Measurements from ENCODE around the gene PROKR1.
"Not testable (repeated sequence)": the region's sequence is repeated elsewhere in the genome, so short reads cannot be mapped to it uniquely, and the experiment has no call there.

PROKR1 gene

DNA sequence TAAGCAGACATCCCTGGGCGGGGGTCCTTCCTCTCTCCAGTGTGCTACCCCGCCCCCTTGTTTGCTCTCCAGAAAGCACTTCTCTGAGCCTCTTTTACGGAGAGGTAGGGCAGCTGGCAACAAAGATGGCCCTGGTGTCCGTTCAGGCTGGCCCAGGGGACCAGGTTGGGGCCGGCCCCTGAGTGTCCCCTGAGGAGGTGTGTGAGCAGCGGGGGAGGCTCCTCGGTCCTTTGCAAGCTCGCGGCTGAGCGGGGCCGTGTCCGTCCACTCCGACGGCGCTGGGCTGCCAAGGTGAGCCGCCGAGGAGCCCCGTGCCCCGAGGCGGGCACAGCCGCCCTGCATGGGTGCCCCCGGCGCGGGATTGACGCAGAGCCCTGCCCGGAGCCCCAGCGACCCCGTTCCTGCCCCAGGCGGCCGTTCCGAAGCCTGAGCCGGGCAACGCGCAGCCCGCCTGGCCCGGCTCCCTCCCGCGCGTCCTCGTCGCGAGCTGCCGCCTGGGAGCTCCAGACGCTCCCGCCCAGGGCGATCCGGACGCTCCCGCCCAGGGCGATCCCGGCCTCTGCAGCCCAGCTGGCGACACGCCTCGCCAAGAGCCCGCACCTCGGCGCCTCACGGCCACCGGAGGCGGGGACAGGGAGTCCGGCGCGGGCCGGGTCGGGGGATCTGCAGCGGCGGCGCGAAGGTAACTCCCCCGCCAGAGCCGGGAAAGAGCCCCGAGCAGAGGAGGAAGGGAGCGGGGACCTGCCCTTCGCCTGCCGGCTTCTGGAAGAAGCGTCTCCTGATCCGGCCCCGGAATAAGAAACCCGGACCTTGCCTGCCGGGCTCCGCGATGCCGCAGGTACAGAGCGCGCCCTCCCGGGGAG is at the start of gene PROKR1:
Gene PROKR1 (plus strand): TSS at position 569 of the 863 bp plus-strand sequence. CDS start 2,243 bp downstream, outside the sequence.
- peak in 3 of 58 donors; percentile 1 to 15 (median 4) for DNase-seq

DNA sequence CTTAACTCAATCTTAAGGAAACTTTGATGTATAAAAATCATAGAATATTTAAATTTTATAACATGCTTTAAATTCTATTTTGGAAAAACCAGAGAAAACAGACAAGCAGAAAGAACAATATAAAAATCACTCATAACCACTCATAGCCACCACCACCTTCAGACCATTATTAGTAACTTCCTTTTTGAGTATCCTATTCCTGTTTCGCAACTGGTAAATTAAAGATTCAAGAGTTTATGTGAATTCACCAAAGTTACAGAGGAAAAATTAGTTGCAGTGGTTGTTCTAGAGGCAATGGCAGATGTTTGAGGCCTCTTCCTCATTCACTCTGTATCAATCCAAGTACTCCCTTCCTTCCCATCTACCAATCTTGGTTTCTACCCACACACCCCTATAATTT is 49.3 kb upstream of the PROKR1 start:
- no peak for DNase-seq

DNA sequence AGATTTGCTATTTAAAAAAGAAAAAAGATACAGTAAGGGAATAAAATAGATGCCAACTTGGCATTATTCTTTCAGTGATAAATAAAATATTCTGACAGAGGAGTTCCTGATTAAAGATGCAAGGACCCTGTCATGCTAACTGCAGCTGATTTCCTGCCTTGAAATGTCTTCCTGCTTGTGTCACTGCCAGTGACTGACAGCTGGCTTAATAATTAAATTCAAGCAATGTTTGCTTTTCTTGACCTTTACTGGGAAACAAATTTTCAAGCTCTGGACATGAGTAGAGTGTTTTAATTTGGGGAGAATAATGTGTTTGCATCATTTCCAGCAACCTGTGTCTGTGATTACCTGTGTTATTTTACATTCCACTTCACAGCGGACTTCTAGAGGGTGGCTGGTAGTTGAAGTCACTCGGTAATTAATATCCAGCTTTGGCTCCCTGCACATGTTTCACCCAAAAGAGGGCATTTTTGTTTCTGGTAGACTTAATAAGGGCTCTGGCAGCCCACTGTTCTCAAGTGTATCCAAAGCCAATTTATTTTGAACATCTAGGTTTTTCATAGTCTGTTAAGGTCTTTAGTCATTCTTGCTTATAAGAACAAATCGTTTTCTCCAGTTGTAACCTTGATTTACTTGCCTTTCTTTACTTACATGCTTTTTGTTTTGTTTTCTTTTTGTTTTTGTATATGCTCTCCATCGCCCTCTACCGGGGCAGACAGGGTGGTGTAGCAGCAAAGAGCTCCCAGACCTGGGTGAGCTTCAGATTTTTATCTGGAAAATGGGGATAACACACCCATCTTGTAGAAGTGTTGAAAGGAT is 48.5 kb upstream of the PROKR1 start:
- DNase-seq: no peak

- DNase-seq: not testable (repeated sequence)
Observed at GRCh38 chr2:68595493-68595785, 47.9 kb upstream of the PROKR1 start.

DNA sequence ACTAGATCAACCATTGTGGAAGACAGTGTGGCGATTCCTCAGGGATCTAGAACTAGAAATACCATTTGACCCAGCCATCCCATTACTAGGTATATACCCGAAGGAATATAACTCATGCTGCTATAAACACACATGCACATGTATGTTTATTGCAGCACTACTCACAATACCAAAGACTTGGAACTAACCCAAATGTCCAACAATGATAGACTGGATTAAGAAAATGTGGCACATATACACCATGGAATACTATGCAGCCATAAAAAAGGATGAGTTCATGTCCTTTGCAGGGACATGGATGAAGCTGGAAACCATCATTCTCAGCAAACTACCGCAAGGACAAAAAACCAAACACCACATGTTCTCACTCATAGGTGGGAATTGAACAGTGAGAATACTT is 42.9 kb upstream of the PROKR1 start:
- DNase-seq: not testable (repeated sequence)

- DNase-seq: no peak
Observed at GRCh38 chr2:68603059-68603458, 40.3 kb upstream of the PROKR1 start.

DNA sequence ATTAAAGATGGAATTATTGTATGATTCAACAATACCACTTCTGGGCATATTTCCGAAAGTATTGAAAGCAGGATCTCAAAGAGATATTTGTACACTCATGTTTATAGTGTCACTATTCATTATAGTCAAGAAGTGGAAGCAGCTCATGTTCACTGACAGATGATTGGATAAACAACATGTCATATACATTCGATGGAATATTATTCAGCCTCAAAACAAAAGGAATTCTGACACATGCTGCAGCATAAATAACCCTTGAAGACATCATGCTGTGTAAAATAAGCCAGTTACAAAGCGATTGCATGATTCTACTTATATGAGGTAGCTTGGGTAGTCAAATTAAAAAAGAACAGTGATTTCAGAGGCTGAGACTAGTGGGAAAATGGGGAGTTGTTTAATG is 39.3 kb upstream of the PROKR1 start:
- DNase-seq: no peak

GRCh38 chr2:68605939-68606338 is 37.4 kb upstream of the PROKR1 start:
- no peak for DNase-seq

- DNase-seq: no peak
Observed at GRCh38 chr2:68606759-68607158, 36.6 kb upstream of the PROKR1 start.

DNA sequence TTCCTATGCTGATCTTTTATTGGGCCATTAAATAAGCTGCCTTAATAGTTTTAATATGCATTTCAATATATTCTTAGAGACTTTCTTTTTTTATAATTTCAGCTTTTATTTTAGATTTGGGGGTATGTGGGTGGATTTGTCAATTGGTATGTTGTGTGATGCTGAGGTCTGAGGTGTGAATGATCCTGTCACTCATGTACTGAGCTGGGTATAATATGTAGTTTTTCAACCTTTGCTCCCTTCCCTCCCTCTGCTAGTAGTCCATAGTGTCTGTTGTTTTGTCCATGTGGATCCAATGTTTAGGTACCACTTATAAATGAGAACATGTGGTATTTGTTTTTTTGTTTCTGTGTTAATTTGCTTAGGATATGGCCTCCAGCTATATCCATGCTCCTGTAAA is 35.5 kb upstream of the PROKR1 start:
- no peak for DNase-seq

DNA sequence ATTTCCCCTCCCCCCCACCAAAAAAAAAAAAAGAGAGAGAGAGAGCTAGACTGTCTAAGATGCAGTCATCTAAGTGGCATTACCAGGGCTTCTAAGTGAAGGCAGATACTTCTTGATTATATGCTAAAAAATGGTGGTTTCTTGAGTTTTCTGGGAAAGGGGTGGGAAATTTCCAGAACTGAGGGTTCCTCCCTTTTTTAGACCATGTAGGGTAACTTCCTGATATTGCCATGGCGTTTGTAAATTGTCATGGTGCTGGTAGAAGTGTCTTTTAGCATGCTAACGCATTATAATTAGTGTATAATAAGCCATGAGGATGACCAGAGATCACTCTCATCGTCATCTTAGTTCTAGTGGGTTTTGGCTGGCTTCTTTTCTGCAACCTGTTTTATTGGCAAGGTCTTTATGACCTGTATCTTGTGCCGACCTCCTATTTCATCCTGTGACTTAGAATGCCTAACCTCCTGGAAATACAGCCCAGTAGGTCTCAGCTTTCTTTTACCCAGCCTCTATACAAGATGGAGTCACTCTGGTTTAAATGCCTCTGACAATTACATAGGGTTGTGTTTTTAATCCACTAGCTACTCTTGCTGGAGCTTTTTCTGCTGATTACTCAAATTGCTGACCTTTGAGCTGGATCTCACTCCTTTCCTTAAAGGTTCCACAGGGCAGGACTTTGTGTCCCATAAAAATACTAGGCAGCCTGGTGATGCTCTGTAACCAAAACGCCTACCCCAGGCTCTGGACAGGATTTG is 30.4 kb upstream of the PROKR1 start:
- no peak for DNase-seq

GRCh38 chr2:68620772-68621171 is 22.6 kb upstream of the PROKR1 start:
- no peak for DNase-seq

DNA sequence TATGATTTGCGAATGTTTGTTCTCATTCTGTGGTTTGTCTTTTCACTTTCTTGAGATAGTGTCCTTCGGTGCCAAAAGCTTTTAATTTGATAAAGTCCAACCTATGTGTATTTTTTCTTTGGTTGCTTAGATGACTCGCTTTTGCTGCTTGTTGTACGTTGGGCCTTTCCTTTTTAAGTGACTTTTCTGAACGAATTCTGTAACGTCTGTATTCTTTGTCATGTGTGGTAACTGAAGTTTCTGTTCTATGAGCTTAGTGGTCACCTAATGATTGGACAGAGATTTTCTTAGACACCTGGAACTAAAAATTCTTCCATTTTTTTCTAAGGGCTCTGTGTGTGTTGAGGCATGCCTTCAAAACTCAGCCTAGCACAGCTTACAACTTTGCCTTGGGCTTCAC is 19.6 kb upstream of the PROKR1 start:
- DNase-seq: no peak

DNA sequence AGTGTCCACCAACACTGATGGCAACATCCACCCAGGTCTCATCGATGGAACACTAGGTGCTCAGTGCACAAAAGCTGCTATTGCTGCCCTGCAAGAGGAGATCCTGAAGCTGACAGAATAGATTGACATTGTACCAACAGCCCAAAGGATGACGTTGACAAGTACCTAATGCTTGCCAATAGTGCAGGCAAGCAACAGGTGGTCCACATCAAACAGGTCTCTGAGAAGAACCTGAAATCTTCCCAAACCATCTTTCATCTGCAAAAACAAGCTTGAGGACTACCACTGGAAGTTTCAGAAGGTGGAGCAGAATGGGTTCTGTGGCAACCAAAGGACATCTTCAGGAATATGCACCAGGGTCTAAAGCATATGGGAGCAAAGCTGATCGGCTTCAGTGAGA is 15.8 kb upstream of the PROKR1 start:
- no peak for DNase-seq

DNA sequence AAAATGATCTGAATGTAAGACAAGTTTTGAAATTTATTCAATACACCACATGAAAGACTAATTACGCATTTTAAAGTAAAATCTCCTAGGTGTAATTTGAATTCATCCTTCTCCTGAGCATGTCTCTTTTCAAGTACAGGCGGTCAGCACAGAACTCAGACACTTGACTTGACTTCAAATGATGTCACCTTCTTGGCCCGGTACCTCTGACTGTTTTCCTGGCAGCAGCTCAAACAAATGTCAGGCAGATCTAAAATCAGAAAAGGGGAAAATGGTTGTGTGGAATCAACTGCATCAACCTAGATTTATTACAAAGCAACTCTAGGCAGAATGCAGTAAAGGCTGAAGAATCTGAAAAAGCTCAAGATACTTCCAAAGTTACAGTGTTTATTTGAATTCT is 11.4 kb upstream of the PROKR1 start:
- no peak for DNase-seq

DNA sequence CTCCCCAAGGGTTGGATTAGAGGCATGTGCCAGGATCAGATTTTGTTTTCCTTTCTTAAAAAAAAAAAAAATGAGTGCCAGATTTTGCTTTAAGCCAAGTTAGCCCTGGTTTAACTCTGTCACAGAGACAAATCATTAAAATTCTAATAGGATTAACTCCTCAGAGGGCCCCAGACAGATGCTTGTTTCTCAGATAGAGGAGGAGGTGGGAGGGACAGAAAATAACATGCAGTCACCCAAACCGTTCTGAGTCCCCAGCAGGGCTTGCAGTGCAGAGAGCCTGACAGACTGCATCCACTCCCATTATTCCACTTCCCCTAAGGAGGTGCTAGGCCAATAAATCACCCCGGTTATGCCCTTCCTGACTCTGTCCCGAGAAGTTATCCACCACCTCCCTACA is 6.3 kb upstream of the PROKR1 start:
- no peak for DNase-seq

GRCh38 chr2:68643874-68644485 is 601 bp downstream of the PROKR1 start:
- no peak for DNase-seq

DNA sequence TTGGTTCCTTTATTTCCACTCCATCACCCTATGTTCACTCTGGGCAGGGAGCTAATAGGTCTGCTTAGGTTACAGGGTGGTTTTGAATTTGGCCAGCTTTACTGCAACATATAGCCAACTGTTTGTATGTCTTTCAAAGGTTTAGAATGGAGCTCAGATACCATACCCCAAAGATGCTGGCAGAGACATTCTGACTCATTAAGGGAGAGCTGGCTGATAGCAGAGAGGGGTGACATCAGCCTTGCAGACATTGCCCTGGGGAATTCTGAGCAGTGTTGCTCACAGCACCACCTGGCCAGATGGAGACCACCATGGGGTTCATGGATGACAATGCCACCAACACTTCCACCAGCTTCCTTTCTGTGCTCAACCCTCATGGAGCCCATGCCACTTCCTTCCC is 2.1 kb downstream of the PROKR1 start:
- DNase-seq: no peak

DNA sequence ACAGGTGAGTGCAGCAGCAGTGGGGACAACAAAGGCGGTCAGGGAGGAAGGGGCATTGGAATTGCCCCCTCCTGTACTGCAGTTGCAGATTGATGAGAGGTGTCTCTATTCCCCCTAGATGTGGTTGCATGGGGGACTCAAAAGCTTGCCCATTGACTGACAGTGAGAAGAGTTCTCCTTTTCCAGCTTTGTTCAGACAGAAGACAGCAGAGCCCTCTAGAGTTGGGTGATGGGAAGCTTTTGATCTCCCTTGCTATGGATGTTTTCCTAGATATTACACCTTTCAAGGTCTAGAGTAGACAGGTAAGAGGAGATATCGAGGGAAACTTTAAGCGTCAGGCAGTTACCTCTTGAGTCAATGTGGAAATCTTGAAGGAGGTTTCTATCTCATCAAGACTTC is 2.9 kb downstream of the PROKR1 start:
- no peak for DNase-seq

DNA sequence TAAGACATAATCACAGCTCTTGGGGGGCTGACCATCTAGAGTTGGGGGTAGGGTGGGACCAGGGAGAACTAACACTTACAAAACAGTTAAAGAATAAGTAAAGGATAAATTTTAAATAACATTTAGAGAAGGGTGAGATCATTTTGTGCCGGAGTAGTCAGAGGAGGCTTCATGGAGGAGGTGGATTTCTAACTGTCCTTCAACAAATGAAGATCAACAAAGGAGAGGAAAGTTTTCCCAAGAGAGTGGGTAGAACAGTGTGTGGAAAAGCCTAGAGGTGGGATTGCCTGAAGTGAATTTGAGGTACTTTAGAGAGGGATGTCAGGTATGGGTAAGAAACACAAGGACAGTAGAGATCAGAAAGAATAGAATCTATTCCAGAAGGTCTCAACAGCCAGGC is 7.3 kb downstream of the PROKR1 start:
- DNase-seq: no peak

GRCh38 chr2:68653034-68653433 is 9.7 kb downstream of the PROKR1 start:
- DNase-seq: no peak

DNA sequence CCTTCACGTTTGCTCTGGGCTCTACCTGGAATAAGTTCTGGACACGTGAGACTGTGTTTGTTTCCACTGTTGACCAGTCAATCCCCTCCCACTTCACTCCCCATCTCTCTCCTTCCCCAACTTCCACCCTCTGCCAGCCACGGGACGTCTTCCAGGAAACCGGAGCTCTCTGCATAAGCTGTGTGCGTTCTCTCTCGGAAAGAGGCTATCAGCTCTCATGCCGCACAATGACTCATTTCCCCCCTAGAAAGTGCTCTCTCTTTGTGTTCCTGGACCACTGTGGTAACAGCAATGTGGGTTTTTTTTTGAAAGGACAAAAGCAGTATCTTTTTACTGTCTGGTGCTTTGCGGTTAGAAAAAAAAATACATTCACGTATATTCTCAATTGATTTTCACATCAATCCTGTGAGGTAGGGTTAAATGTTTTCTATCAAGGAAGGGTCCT is 10.2 kb downstream of the PROKR1 start:
- no peak for DNase-seq
